Brain microvascular endothelial cell (primary cell): ENCODE measurements around the gene ZBTB20.

ENCODE experiments used
- DNase-seq: peaks from one replicate; pipeline ENCODE4 v3.0.0-alpha.2; 2020
- H3K27ac ChIP-seq: fragments of 250-450 bp; sonication (Bioruptor Pico); 2 replicates; pipeline ENCODE4 v1.5.1; 2020; ENCODE audit warnings: mild to moderate bottlenecking, moderate library complexity
- H3K27me3 ChIP-seq: fragments of 250-450 bp; sonication (Bioruptor Pico); replicated peaks from 2 replicates; pipeline ENCODE4 v1.5.1; 2020; ENCODE audit warnings: mild to moderate bottlenecking
- H3K36me3 ChIP-seq: fragments of 250-450 bp; sonication (Bioruptor Pico); replicated peaks from 2 replicates; pipeline ENCODE4 v1.5.1; 2020; ENCODE audit warnings: mild to moderate bottlenecking
- H3K4me3 ChIP-seq: 2 replicates; pipeline ENCODE4 v1.5.1; 2011; ENCODE audit warnings: low read depth, mild to moderate bottlenecking, control low read depth, low read length, moderate library complexity
- CTCF ChIP-seq: IDR thresholded peaks from 2 replicates; pipeline ENCODE4 v1.5.1; 2011; ENCODE audit warnings: low read depth, mild to moderate bottlenecking, moderate library complexity, low read length, control low read depth, inconsistent platforms; ENCODE audit errors: missing control alignments
- in situ Hi-C: cut with HindIII; loops from 2 replicates; pipeline ENCODE4 v1.10.0; 2017; ENCODE audit warnings: low sequenced_read_pairs, low pct_ligation_motif_present

Gene ZBTB20

GRCh38 chr3:114449271-114450007, 697.6 kb downstream of the ZBTB20 start:
- no peak for TF ChIP-seq CTCF
- in situ Hi-C loops: no loop called here
- Histone ChIP-seq H3K4me3 (no peak overlapping the region), H3K27ac (no peak overlapping the region), H3K27me3 (no peaks in the 10 kb centered on the region), H3K36me3 (no peaks in the 10 kb centered on the region)
- DNase-seq: no peak

GRCh38 chr3:114447950-114448479, 699.1 kb downstream of the ZBTB20 start:
- TF ChIP-seq CTCF: no peak
- no peak for DNase-seq
- Histone ChIP-seq H3K27ac (no peak overlapping the region), H3K36me3 (no peaks in the 10 kb centered on the region), H3K4me3 (no peak overlapping the region), H3K27me3 (no peaks in the 10 kb centered on the region)
- in situ Hi-C loops: no loop called here

GRCh38 chr3:114447545-114447944, 699.5 kb downstream of the ZBTB20 start:
- H3K27ac ChIP-seq: no peak overlapping the region
- in situ Hi-C loops: no loop called here
- no peak for TF ChIP-seq CTCF
- no peaks in the 10 kb centered on the region for H3K27me3 ChIP-seq
- DNase-seq: no peak
- no peaks in the 10 kb centered on the region for H3K36me3 ChIP-seq
- no peak overlapping the region for H3K4me3 ChIP-seq

GRCh38 chr3:114446600-114446999, 700.5 kb downstream of the ZBTB20 start:
- Histone ChIP-seq H3K27me3 (no peaks in the 10 kb centered on the region), H3K4me3 (no peak overlapping the region), H3K27ac (no peak overlapping the region), H3K36me3 (no peaks in the 10 kb centered on the region)
- TF ChIP-seq CTCF: no peak
- DNase-seq: no peak
- in situ Hi-C loops: no loop called here

GRCh38 chr3:114445233-114445632, 701.9 kb downstream of the ZBTB20 start:
- H3K27me3 ChIP-seq: no peaks in the 10 kb centered on the region
- H3K4me3 ChIP-seq: no peak overlapping the region
- H3K36me3 ChIP-seq: no peaks in the 10 kb centered on the region
- DNase-seq: no peak
- no peak for TF ChIP-seq CTCF
- in situ Hi-C loops: no loop called here
- H3K27ac ChIP-seq: no peak overlapping the region

- no peak overlapping the region for H3K4me3 ChIP-seq
- no peak overlapping the region for H3K27ac ChIP-seq
- TF ChIP-seq CTCF: no peak
- DNase-seq: no peak
- H3K36me3 ChIP-seq: no peaks in the 10 kb centered on the region
- no peaks in the 10 kb centered on the region for H3K27me3 ChIP-seq
- in situ Hi-C loops: no loop called here
Observed at GRCh38 chr3:114444216-114444615, 702.9 kb downstream of the ZBTB20 start.
